Measurements from ENCODE around the gene ADGRF1. TPM values are rescaled to one million over a fixed set of nuclear protein-coding genes. Genes with fewer than 3 reads are reported as not detected.
A peak's percentile ranks its signal among the peaks of the same experiment; 100 is the strongest.

Gene ADGRF1
- total RNA-seq, 2 donors from 2014 or later, result 5.6 to 11.5 TPM

- H3K4me3 ChIP-seq, result no peak overlapping the region
- TF ChIP-seq POLR2A (IDR thresholded peaks at IDR 0.05), result no peak
- TF ChIP-seq CTCF (IDR thresholded peaks at IDR 0.05), result no peak
- TF ChIP-seq POLR2AphosphoS5 (IDR thresholded peaks at IDR 0.05), result peak; percentile 65
- H3K4me1 ChIP-seq (replicated peaks), result peaks cover 6% of the 10 kb centered on the region
- H3K36me3 ChIP-seq, result no peaks in the 10 kb centered on the region
- no peaks in the 10 kb centered on the region for H3K9me3 ChIP-seq
- WGBS, result 49% methylated on average over 5 of the region's 5 CpGs
- intact Hi-C loops (cut with DNase I), result no loop called here
- H3K27me3 ChIP-seq (replicated peaks; ENCODE audit: insufficient read depth), result no peaks in the 10 kb centered on the region
- no peak overlapping the region for H3K27ac ChIP-seq
- DNase-seq (ENCODE audit: low spot score), result peak; percentile 29
Observed at GRCh38 chr6:47044397-47044796, 2.3 kb upstream of the ADGRF1 start.

- no peaks in the 10 kb centered on the region for H3K27me3 ChIP-seq (replicated peaks; ENCODE audit: insufficient read depth)
- no peaks in the 10 kb centered on the region for H3K36me3 ChIP-seq
- H3K27ac ChIP-seq, result no peak overlapping the region
- DNase-seq (ENCODE audit: low spot score), result no peak
- H3K4me3 ChIP-seq, result no peak overlapping the region
- H3K4me1 ChIP-seq (replicated peaks), result peaks cover 6% of the 10 kb centered on the region
- H3K9me3 ChIP-seq, result no peaks in the 10 kb centered on the region
- TF ChIP-seq POLR2A (IDR thresholded peaks at IDR 0.05) (no peak), POLR2AphosphoS5 (IDR thresholded peaks at IDR 0.05) (no peak), CTCF (IDR thresholded peaks at IDR 0.05) (no peak)
- whole genome bisulfite sequencing, result 78% methylated on average over 1 of the region's 1 CpG
- intact Hi-C loops (cut with DNase I), result no loop called here
Observed at GRCh38 chr6:47043286-47043685, 1.2 kb upstream of the ADGRF1 start.

GRCh38 chr6:47041741-47042140, 391 bp downstream of the ADGRF1 start:
- H3K27ac ChIP-seq, result no peak overlapping the region
- TF ChIP-seq CTCF (IDR thresholded peaks at IDR 0.05), result no peak
- no peak for TF ChIP-seq POLR2AphosphoS5 (IDR thresholded peaks at IDR 0.05)
- TF ChIP-seq POLR2A (IDR thresholded peaks at IDR 0.05), result no peak
- H3K27me3 ChIP-seq (replicated peaks; ENCODE audit: insufficient read depth), result no peaks in the 10 kb centered on the region
- no peak overlapping the region for H3K4me3 ChIP-seq
- H3K9me3 ChIP-seq, result no peaks in the 10 kb centered on the region
- H3K4me1 ChIP-seq (replicated peaks), result peaks cover 6% of the 10 kb centered on the region
- 50% methylated on average over 2 of the region's 2 CpGs for WGBS
- no peak for DNase-seq (ENCODE audit: low spot score)
- intact Hi-C loops (cut with DNase I), result no loop called here
- no peaks in the 10 kb centered on the region for H3K36me3 ChIP-seq

GRCh38 chr6:47034926-47035325, 7.2 kb downstream of the ADGRF1 start:
- 5% methylated on average over 6 of the region's 6 CpGs for WGBS
- H3K4me3 ChIP-seq, result no peak overlapping the region
- intact Hi-C loops (cut with DNase I), result no loop called here
- peak; percentile 92 for DNase-seq (ENCODE audit: low spot score)
- no peaks in the 10 kb centered on the region for H3K9me3 ChIP-seq
- H3K27me3 ChIP-seq (replicated peaks; ENCODE audit: insufficient read depth), result no peaks in the 10 kb centered on the region
- H3K36me3 ChIP-seq, result no peaks in the 10 kb centered on the region
- H3K4me1 ChIP-seq (replicated peaks), result no peaks in the 10 kb centered on the region
- TF ChIP-seq CTCF (IDR thresholded peaks at IDR 0.05) (no peak), POLR2A (IDR thresholded peaks at IDR 0.05) (no peak), POLR2AphosphoS5 (IDR thresholded peaks at IDR 0.05) (peak; percentile 91)
- no peak overlapping the region for H3K27ac ChIP-seq

- no peaks in the 10 kb centered on the region for H3K27me3 ChIP-seq (replicated peaks; ENCODE audit: insufficient read depth)
- DNase-seq (ENCODE audit: low spot score), result no peak
- 28% methylated on average over 2 of the region's 2 CpGs for WGBS
- no peaks in the 10 kb centered on the region for H3K9me3 ChIP-seq
- H3K36me3 ChIP-seq, result no peaks in the 10 kb centered on the region
- H3K4me3 ChIP-seq, result no peak overlapping the region
- no peak for TF ChIP-seq POLR2AphosphoS5 (IDR thresholded peaks at IDR 0.05)
- TF ChIP-seq POLR2A (IDR thresholded peaks at IDR 0.05), result no peak
- no peak for TF ChIP-seq CTCF (IDR thresholded peaks at IDR 0.05)
- intact Hi-C loops (cut with DNase I), result no loop called here
- no peak overlapping the region for H3K27ac ChIP-seq
- H3K4me1 ChIP-seq (replicated peaks), result no peaks in the 10 kb centered on the region
Observed at GRCh38 chr6:47034421-47034820, 7.7 kb downstream of the ADGRF1 start.

Measured in prostate gland (tissue), 2 donors.